Suppressor macrophage (primary cell): ENCODE results near the gene SRD5A1.
"Not testable (repeated sequence)": the region's sequence is repeated elsewhere in the genome, so short reads cannot be mapped to it uniquely, and the experiment has no call there.

Experiments used
- DNase-seq, 4 experiments: peaks; one replicate each; pipeline ENCODE4 v3.0.0-alpha.2; 2020 to 2022

The SRD5A1 gene

GRCh38 chr5:6645571-6646362, 12.5 kb downstream of the SRD5A1 start:
- peak; percentile 15 to 73 (median 50) for DNase-seq

GRCh38 chr5:6649186-6649585, 15.9 kb downstream of the SRD5A1 start:
- DNase-seq: no peak

- no peak for DNase-seq
These were observed 16.4 kb downstream of the SRD5A1 start for GRCh38 chr5:6649681-6650080.

- no peak for DNase-seq
These were observed 18.8 kb downstream of the SRD5A1 start for GRCh38 chr5:6652025-6652424.

- no peak for DNase-seq
These were observed 22.2 kb downstream of the SRD5A1 start for GRCh38 chr5:6655432-6655831.

DNA sequence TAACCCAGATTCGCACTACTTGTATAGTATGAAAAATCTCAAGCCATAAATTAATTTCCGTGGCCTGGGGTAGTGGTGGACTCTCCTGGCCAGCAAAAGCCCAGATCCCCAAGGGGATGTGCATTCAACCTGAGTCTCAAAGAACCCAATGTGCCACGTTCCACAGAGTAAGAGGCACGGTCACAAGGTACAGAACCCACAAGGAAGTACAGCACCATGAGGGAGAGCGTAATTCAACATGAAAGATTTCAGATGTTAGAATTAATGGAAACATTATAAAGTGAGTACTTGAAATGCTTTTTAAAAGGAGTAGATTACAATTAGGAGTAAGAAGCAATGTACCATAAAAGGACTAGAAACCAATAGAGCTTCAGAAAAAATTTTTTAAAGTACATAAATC, 23.4 kb downstream of the SRD5A1 start:
- DNase-seq: no peak

GRCh38 chr5:6659941-6660684, 26.9 kb downstream of the SRD5A1 start:
- no peak for DNase-seq

DNA sequence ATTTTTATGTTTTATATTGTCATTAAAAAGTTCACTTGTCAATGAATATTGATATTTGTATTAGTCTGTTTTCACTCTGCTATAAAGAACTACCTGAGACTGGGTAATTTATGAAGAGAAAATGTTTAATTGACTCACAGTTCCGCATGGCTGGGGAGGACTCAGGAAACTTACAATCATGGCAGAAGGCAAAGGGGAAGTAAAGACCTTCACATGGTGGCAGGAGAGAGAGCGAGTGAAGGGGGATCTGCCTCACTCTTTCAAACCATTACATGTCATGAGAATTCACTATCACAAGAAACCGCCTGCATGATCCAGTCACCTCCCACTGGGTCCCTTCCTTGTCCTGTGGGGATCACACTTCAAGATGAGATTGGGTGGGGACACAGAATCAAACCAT, 27.4 kb downstream of the SRD5A1 start:
- DNase-seq: no peak

GRCh38 chr5:6666762-6667161, 33.5 kb downstream of the SRD5A1 start:
- DNase-seq: no peak

DNA sequence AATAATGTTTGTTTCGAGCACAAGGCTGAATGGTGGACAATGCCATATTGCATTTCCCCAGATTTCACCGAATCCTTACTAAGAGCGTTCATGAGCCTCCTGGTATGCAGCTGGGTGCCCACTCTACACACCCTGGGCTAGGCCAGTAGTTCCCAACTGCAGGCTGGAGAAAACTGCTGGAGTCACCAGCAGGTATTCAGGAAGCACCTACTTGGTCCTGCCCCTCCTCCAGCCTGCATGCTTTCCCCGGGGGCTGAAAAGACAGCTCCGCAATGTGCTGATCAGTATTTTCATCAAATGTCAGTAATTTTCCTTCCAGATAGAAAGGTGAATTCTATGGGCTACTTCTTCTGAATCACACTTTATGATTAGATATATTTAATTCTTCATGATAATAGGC, 34.4 kb downstream of the SRD5A1 start:
- no peak for DNase-seq

DNA sequence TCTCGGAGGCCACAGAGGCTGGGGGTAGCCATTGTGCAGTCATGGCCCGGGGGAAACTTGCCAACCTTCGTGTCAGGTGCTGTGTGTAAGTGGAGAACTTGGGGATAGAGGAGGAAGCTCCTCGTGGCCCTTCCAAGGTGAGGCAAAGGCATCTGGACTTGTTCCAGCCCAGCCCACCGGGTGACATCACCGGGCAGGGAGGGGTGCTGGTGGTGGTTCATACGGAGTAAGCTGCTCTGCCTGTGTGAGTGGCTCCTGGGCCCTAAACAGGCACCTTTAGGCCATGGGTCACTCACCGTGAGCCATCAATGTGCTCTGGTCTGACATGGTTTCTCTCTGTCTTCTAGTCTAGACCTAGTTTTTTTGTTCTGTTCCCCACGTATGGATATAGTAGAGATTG, 35.5 kb downstream of the SRD5A1 start:
- not testable (repeated sequence) for DNase-seq

GRCh38 chr5:6673031-6673430, 39.8 kb downstream of the SRD5A1 start:
- DNase-seq: no peak

DNA sequence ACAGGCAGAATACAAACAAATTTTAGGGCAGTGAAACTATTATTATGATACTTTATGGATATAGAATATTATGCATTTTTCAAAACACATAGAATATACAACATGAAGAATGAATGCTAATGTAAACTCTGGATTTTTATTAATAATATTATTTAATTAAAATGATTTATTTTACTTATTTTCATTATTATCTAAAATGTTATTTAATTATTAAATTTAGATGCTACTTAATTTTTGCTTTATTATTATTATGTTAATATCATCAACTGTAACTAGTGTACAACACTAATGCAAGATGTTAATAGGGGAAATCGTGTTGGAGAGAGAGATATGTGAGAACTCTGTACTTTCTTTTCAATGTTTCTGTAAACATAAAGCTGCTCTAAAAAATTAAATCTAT, 40.7 kb downstream of the SRD5A1 start:
- DNase-seq: no peak

DNA sequence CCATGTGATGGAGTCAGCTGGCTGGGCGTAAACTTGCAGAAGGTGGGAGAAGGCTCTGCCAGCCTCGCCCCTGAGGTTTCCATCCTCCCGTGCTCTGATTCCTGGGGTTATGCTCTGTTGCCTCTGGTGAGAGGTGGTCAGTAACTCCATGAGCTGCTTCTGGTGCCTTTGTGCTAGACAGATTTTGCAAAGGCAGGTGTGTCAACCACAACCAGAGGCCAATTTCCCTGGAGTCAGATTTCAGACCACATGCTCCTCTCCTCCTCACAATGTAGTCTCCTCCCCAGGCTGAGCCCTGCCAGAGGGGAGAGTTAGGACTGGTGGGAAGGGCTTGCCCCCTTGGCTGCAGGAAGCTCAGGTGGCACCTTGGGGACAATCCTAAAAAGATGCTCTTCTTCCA, 41.2 kb downstream of the SRD5A1 start:
- DNase-seq: no peak

- DNase-seq: no peak
These were observed 41.6 kb downstream of the SRD5A1 start for GRCh38 chr5:6674886-6675285.

DNA sequence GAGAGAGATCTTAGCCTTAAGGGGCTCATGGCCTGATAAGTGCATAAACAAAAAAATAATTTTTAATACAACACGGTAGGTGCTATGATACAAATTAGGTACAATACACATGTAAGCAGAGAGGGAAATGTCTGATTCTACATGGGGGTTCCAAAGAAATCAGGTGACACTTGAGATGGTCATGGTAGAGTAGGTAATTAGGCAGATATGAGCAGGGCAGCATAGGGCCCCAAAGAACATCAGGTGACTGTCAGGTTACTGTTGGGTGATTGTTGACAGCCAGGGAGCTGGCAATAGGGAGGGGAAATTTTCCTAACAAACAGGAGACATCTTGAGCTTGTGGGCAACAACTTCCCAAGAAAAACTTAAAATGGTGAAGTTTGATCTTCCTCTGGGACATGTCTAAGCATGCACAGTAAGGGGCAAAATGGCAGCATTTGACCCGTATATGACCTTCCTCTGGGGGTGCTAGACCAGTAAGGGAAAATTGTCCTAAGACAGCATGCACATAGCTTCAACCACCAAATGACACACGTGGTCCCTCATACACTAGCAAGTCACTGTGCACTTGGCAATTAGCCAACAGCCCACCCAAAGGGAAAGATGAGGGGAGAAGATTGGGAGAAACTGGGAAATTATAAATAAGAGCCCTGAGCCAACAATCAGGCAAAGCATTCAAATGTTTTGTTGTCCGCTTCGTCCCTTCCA, 42.7 kb downstream of the SRD5A1 start:
- DNase-seq: peak in 1 of 4 experiments; percentile 4

DNA sequence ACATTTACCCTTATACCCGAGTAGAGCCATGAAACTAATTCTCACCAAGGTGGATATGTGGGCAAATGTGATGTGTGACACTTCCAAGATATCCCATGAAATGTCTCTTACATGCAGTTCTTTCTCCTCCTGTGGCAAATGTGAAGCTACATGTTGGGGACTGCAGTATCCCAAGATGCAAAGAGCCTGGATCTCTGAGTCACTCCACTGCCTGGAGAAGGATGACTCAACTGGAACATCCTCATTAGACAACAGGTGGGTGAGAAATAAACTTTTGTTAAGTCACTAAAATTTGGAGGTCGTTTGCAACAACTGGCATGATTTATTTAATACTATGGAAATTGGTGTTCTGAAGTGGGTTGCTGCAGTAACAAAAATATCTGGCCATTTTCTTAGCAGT, 43.5 kb downstream of the SRD5A1 start:
- no peak for DNase-seq

DNA sequence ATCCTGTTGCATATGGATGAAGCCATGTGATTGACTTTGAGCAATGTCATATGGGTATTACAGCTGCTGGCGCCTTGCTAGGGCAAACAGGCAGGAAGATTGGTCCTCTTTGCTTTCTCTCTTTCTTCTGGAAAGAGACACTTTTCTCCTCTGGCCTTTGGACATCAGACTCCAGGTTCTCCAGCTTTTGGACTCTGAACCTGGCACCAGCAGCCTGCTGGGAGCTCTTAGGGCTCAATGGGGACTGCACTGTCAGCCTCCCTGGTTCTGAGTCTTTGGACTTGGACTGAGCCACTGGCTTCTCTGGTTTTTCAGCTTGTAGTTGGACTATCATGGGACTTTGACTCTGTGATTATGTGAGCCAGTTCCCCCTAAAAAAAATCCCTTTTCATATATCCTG, 45.1 kb downstream of the SRD5A1 start:
- no peak for DNase-seq

DNA sequence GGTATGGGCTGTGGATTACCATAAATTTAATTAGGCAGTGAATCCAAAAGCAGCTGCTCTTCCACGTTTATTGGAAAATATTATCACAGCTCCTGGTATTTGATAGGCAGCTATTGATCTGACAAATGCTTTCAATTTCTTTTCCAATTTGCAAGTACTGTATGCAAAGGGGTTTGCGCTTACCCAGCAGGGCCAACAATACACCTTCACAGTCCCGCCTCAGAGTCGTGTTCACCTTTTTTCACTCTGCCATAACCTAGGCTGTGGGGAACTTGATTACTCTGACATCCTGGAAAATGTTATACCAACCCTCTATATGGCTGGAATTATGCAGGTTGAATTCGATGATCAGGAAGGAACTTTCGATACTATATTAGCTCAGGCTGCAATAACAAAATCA, 47.7 kb downstream of the SRD5A1 start:
- DNase-seq: no peak

DNA sequence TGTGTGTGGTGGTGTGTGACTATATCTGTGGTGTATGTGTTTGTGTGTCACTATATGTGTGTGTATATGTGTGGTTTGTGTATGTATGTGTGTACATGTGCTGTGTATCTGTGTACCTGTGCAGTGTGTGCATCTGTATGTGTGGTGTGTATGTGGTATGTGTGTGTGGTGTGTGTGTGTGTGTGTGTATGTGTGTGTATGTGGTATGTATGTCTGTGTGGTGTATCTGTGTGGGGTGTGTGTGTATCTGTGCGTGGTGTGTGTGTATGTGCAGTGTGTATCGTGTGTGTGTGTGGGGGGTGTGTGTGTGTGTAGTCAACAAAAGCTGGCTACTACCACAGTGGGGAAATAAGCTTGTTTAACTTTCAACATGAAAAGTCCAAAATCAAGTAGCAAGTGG, 48.4 kb downstream of the SRD5A1 start:
- DNase-seq: no peak

GRCh38 chr5:6682239-6682638, 49.0 kb downstream of the SRD5A1 start:
- DNase-seq: no peak

- no peak for DNase-seq
These were observed 50.0 kb downstream of the SRD5A1 start for GRCh38 chr5:6683241-6683640.

DNA sequence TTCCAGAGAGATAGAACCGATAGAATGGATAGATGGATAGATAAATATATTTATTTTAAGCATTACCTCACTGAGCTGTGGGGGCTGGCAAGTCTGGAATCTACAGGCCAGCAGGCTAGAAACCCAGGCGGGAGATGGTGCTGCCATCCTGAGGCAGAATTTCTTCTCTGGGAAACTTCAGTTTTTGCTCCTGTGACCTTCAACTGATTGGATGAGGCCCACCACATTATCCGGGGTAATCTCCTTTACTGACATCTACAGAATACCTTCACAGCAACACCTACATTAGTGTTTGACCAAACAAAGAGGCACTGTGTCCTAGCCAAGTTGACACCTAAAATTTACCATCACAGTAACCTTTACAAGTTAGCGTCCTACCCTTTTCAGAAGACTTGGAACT, 50.8 kb downstream of the SRD5A1 start:
- no peak for DNase-seq

- no peak for DNase-seq
These were observed 53.3 kb downstream of the SRD5A1 start for GRCh38 chr5:6686501-6686900.
